HG02970 (cell line): ENCODE measurements around the gene DLX3.

Experiments used
- ATAC-seq: cut with Tn5 transposase; IDR thresholded peaks from one replicate; pipeline ENCODE4 v1.9.1; 2021; ENCODE audit warnings: mild to moderate bottlenecking, moderate library complexity, moderate number of reproducible peaks; ENCODE audit not compliant: unreplicated experiment, low FRiP score

Gene DLX3

DNA sequence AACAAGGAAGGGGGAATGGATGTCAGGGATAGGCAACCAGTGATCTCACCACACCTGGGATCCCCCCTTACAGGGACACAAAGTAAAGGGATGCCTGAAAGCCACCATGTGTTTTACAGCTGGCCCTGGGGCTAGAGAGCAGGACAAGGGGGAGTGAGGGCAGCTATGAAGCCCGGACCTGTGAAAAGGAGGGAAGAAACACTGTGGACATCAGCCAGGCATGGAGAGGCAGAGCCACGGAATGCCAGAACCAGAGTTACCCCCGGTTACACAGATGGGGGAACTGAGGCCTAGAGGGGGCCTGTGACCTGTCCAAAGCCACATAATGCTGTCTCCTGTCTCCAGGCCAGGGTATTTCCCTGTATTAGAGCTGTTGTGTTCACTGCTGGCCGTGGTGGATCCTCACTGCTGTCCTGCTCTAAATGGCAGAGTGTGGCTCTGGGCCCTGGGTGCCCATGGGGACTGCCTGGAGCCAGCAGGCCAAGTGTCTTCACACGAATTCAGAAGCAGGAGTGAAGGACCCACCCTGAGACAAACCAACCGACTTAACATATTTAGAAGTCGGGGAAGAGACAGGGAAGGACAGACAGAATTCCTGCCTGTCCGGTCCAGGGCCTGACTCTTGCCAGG is 31.1 kb upstream of the DLX3 start:
- no peak for ATAC-seq

- ATAC-seq = no peak
Measured at GRCh38 chr17:50024808-50025207, 29.8 kb upstream of the DLX3 start.

GRCh38 chr17:50023520-50023919 is 28.5 kb upstream of the DLX3 start:
- ATAC-seq = no peak

GRCh38 chr17:50022463-50023130 is 27.6 kb upstream of the DLX3 start:
- no peak for ATAC-seq

DNA sequence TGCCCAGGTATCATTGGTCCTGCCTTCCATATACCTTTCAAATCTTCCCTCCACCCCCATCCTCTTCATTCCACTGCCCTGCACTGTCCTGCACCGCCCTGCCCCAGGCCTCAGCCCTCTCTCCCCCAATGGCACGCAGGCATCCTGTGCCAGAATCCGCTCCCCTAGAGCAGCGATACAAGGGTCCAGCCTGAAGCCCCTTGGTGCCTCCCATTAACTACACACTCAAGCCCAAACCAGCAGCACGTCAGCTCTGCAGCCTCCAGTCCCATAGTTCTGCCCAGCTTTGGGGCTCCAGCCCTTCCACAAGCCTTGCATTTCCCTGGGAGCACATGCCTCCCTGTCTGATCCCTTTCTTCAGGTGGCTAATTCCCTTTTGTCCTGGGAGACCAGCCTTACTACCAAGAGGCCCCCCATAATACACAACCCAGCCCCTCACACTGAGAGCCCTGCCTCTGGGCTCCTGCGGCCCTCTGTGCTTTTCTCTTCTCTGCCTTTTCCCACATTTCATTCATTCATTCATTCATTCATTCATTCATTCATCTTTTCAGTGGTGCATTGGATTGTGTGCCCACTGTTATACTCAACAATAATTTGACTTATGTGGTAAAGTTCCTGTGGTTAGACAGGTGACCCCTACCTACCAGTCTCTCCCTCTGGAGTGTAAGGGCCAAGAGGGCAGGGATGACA is 26.8 kb upstream of the DLX3 start:
- no peak for ATAC-seq

- ATAC-seq = no peak
Measured at GRCh38 chr17:50020841-50021599, 26.0 kb upstream of the DLX3 start.

DNA sequence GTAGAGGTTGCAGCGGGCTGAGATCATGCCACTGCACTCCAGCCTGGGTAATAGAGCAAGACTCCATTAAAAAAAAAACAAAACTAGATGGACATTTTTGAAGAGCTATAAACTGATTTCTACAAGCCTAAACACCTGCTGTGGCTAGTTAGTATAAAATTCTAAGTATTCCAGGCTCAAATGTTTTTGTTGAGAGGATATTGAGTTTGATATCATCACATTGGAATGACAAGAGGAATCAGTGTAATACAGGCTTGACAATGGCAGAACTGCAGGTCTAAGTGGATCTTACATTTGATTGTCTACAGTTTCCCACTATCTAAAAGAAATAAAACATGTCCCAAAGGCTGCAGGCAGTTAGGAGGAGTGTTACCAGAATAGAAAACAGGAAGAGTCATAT is 23.9 kb upstream of the DLX3 start:
- ATAC-seq = no peak

DNA sequence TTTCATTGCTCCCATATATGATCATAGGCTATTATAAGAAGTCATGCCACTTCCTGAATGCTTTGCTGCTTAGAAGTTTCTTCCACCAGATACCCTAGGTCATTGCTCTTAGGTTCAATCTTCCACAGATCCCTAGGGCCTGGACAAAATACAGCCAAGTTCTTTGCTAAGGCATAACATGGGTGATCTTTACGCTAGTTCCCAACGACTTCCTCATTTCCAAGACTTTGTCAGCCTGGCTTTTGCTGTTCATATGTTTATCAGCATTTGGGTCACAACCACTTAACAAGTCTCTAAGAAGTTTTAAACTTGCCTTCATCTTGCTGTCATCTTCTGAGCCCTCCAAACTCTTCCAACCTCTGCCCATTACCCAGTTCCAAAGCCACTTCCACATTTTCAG is 20.1 kb upstream of the DLX3 start:
- ATAC-seq = no peak

DNA sequence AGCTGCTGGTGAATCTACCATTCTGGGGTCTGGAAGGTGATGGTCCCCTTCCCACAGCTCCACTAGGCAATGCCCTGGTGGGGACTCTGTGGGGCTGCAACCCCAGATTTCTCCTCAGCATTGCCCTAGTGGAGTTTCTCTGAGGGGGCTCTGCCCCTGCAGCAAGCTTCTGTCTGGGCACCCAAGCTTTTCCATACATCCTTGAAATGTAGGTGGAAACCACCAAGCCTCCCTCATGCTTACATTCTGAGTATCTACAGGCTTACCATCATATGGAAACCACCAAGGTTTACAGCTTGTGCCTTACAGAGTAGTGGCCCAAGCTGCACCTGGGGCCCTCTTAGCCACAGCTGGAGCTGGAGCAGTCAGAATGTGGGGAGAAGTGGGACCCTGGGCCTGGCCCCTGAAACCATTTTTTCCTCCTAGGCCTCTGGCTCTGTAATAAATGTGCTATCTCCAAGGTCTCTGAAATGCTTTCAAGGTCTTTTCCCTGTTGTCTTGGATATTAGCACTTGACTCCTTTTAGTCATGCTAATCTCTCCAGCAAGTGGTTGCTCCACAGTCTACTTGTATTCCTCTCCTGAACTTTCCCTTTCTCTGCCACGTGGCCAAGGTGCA is 19.6 kb upstream of the DLX3 start:
- no peak for ATAC-seq

- ATAC-seq = no peak
Measured at GRCh38 chr17:50013079-50013478, 18.1 kb upstream of the DLX3 start.

DNA sequence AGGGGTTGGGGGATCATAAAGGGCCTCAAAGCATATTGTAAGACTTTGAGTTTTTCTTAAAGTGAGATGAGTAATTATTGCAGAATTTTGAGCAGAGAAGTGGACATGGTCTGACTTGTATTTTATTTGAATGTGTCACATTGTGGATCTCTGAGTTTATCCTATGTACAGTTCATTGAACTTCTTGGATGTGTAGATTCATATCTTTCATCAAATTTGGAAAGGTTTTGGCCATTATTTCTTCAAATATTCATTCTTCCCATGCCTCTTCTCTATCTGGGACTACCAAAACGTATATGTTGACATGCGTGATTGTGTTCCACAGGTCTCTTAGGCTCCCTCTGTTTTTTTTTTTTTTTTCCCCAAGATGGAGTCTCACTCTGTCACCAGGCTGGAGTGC is 14.3 kb upstream of the DLX3 start:
- ATAC-seq = no peak

GRCh38 chr17:50003911-50004310 is 8.9 kb upstream of the DLX3 start:
- ATAC-seq = no peak

- no peak for ATAC-seq
Measured at GRCh38 chr17:49998836-49999511, 4.0 kb upstream of the DLX3 start.

- ATAC-seq = no peak
Measured at GRCh38 chr17:49997773-49998703, 3.0 kb upstream of the DLX3 start.

DNA sequence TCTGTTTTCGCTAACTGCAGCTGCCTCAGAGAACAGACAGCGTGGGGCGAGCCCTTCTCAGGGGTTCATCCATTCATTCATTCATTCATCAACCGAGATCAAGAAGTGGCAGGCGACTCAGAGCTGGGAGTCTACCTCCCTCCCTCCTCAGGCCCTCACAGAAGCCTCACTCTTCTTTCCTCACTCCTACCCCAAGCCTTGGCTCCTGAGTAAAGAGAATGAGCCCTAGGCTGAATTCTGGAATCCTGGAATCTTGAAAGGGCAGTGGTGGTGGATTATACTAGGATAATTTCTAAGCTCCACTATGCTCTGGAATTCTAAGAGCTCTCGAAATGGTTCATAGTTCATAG is 2.3 kb upstream of the DLX3 start:
- ATAC-seq = no peak

DNA sequence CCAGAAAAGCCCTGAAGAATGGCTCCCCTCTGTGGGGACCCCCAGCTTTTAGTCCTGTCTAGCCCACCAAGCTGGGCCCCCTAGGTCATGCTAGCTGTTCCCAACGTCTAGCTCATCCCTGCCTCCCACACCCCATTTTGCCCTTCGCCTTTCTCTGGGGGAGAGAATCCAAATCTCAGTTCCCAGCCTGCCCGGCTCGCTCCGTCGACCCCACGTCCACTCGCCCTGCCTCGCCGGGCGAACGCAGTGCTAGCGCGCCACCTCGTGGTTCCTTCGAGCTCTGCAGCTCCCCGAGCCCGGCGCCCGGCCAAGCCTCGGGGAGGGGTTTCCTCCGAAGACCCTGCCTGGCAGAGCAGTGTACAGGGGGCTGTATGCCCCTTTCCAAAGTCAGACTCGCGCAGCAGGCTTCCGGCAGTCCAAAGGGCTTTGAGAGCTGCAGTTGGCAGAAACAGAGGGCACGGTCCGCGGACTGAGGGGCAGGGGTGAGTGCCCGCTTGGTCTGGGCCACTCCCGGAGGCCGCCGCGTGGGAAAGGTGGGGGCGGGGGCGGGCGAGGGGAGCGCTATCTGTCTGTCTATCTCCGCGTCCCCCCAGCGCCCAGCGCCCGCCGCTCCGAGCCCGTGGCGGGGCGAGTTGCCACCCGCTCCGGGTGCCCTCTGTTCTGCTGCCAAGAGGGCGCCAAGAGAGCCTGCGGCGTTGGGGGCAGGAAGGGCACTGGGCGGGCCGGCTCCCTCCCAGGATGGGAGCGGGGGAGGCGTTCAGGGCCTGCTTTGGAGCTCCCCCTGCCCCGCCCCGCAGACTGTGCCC is 1.7 kb upstream of the DLX3 start:
- no peak for ATAC-seq

GRCh38 chr17:49996121-49996494 is 1.1 kb upstream of the DLX3 start:
- ATAC-seq = no peak
